A673 (cell line): ENCODE results near the gene GALNT2.

Experiments used
- CTCF ChIP-seq: fragments of 300-800, 200-600 bp; sonication (generic); conservative IDR thresholded peaks from 2 replicates; pipeline ENCODE4 v1.5.1; 2017; ENCODE audit warnings: low read depth, mild to moderate bottlenecking, antibody characterized with exemption, low read length, moderate library complexity, mixed read lengths
- EZH2 ChIP-seq: fragments of 200-600 bp; sonication (generic); IDR thresholded peaks from 2 replicates; pipeline ENCODE4 v1.6.1; 2017; ENCODE audit warnings: borderline replicate concordance, low read depth, mild to moderate bottlenecking, mixed read lengths, antibody characterized with exemption, low read length; ENCODE audit not compliant: poor library complexity, severe bottlenecking

GRCh38 chr1:230066031-230066430 is 1.0 kb upstream of the GALNT2 start:
- TF ChIP-seq CTCF (no peak), EZH2 (no peak)
